ENCODE measurements around the gene TNNI3K.
"Not testable (repeated sequence)": the region's sequence is repeated elsewhere in the genome, so short reads cannot be mapped to it uniquely, and the experiment has no call there.

TNNI3K gene

DNA sequence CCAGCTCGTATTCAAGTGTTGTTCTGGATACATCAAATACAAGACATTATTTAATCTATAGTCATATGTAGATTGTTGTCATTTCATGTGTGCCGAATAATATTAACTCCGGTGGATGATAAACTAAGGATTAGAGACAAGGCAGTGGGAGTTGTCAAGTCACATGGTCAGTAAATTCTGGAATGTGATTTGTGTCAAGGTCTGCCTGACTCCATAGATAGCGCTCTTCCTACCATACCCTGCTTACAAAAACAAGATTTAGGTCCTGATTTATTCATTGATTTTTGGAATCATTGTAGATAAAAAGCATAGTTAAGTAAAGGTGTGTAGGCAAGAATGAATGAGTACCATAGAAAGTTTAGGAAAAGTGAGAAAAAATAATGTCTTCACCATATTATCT lies 2.6 kb downstream of the TNNI3K start:
- no peak overlapping the region for H3K4me3 ChIP-seq (ENCODE audit: low read depth, low read length)
- ChIA-PET CTCF (no interaction called here), POLR2A (no interaction called here)
- TF ChIP-seq, protein P1, sequence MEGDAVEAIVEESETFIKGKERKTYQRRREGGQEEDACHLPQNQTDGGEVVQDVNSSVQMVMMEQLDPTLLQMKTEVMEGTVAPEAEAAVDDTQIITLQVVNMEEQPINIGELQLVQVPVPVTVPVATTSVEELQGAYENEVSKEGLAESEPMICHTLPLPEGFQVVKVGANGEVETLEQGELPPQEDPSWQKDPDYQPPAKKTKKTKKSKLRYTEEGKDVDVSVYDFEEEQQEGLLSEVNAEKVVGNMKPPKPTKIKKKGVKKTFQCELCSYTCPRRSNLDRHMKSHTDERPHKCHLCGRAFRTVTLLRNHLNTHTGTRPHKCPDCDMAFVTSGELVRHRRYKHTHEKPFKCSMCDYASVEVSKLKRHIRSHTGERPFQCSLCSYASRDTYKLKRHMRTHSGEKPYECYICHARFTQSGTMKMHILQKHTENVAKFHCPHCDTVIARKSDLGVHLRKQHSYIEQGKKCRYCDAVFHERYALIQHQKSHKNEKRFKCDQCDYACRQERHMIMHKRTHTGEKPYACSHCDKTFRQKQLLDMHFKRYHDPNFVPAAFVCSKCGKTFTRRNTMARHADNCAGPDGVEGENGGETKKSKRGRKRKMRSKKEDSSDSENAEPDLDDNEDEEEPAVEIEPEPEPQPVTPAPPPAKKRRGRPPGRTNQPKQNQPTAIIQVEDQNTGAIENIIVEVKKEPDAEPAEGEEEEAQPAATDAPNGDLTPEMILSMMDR (IDR thresholded peaks at IDR 0.05; ENCODE audit: insufficient read depth, low read length, missing control alignments) = no peak
- DNase-seq (ENCODE audit: low read depth, low spot score) = no peak

DNA sequence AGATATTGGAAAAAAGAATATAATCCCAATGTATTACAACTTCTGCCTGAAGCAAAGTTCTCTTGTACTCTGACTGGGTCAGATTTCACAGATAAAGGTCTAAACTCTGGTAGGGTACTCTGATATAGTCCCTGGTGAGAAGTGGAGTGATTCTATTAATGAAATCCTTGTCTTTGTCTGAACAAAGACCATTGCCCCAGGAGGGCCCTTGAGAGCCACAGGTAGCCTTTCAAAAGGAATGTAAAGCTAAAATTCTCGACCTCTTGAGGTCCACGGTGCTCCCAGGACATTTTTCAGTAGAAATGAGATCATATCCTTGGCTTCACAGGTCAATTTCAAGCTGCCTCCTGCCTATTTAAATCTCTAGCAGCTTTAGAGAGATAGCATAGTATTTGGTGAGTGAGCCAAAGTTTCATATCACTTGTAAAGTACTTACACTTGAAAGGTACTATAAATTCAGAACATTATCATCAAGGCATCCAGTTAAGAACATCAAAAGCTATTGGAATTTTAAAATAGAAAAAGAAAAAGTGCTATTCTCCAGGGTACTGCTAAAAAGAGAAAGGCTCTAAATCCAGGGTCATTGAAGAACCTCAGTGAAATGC lies 10.1 kb downstream of the TNNI3K start:
- no peak overlapping the region for H3K4me3 ChIP-seq (ENCODE audit: low read depth, low read length)
- TF ChIP-seq, protein P1 (IDR thresholded peaks at IDR 0.05; ENCODE audit: insufficient read depth, low read length, missing control alignments) = no peak
- ChIA-PET CTCF (no interaction called here), POLR2A (no interaction called here)
- no peak for DNase-seq (ENCODE audit: low read depth, low spot score)

DNA sequence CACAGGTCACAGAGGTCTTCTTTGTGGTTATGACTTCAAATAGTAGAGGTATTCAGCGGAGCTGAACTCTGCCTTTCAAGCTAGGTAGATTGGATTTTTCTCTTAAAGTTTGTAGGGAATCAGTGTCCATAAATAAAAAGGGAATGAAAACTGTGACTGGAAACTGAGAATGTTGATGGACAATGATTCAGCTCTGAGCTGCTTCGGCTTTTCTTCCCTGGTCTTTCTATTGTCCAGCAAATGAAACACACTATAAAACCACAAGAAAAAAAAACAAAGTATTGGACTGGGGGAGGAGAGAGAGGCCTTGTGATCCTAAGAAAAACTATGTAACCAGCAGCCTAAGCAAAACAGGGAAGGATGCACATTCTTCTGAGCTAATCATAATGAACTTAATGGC lies 11.1 kb downstream of the TNNI3K start:
- no peak overlapping the region for H3K4me3 ChIP-seq (ENCODE audit: low read depth, low read length)
- ChIA-PET POLR2A (no interaction called here), CTCF (no interaction called here)
- no peak for DNase-seq (ENCODE audit: low read depth, low spot score)
- TF ChIP-seq, protein P1 (IDR thresholded peaks at IDR 0.05; ENCODE audit: insufficient read depth, low read length, missing control alignments) = no peak

DNA sequence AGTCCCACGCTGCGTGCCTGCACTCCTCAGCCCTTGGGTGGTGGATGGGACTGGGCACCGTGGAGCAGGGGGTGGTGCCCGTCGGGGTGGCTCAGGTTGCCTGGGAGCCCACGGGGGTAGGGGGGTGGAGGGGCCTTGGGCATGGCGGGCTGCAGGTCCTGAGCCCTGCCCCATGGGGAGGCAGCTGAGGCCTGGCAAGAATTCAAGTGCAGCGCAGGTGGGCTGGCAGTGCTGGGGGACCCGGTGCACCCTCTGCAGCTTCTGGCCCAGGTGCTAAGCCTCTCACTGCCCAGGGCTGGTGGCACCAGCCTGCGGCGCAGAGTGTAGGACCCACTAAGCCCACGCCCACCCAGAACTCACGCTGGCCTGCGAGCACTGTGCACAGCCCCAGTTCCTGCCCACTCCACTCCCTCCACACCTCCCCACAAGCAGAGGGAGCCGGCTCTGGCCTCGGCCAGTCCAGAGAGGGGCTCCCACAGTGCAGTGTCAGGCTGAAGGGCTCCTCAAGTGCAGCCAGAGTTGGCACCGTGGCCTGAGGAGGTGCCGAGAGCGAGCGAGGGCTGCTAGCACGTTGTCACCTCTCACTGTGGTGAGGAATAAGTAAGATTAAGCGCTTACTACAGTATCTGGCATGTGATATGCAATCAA lies 12.8 kb downstream of the TNNI3K start:
- DNase-seq (ENCODE audit: low read depth, low spot score) = no peak
- H3K4me3 ChIP-seq (ENCODE audit: low read depth, low read length) = no peak overlapping the region
- TF ChIP-seq, protein P1 (IDR thresholded peaks at IDR 0.05; ENCODE audit: insufficient read depth, low read length, missing control alignments) = no peak
- POLR2A ChIA-PET = no interaction called here
- CTCF ChIA-PET = no interaction called here

DNA sequence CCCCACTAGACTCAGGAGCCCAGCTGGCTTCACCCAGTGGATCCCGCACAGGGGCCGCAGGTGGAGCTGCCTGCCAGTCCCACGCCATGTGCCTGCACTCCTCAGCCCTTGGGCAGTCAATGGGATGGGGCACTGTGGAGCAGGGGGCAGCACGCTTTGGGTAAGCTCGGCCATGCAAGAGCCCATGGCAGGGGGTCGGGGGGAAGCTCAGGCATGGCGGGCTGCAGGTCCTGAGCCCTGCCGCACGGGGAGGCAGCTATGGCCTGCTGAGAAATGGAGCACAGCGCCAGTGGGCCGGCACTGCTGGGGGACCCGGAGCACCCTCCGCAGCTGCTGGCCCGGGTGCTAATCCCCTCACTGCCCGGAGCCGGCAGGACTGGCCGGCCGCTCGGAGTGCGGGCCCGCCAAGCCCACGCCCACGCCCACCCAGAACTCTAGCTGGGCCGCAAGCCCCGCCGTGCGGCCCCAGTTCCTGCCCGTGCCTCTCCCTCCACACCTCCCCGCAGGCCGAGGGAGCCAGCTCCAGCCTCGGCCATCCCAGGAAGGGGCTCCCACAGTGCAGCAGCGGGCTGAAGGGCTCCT lies 18.1 kb downstream of the TNNI3K start:
- CTCF ChIA-PET = not testable (repeated sequence)

DNA sequence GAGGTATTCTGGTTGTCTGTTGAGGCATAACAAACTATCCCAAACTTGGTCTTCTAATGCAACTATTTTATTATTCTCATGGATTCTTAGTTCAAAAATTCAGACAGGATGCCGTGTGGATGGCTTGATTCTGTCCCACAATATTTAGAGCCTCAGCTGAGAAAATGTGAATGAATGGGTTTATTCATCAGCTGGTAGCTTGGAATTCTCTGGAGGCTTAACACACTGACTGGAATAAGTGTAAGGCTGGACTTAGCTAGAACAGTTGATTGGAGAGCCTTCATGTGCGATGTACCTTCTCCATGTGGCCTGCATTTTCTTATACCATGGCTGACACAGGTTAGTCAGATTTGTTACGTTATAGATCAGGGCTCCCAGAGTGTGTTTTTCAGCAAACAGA lies 30.8 kb downstream of the TNNI3K start:
- TF ChIP-seq, protein P1 (IDR thresholded peaks at IDR 0.05; ENCODE audit: insufficient read depth, low read length, missing control alignments) = no peak
- ChIA-PET CTCF (no interaction called here), POLR2A (no interaction called here)
- no peak for DNase-seq (ENCODE audit: low read depth, low spot score)
- H3K4me3 ChIP-seq (ENCODE audit: low read depth, low read length) = no peak overlapping the region

More for the DNA sequence above, 18.1 kb downstream of the TNNI3K start:
- H3K4me3 ChIP-seq (ENCODE audit: low read depth, low read length); POLR2A ChIA-PET; DNase-seq (ENCODE audit: low read depth, low spot score): not testable (repeated sequence)

DNA sequence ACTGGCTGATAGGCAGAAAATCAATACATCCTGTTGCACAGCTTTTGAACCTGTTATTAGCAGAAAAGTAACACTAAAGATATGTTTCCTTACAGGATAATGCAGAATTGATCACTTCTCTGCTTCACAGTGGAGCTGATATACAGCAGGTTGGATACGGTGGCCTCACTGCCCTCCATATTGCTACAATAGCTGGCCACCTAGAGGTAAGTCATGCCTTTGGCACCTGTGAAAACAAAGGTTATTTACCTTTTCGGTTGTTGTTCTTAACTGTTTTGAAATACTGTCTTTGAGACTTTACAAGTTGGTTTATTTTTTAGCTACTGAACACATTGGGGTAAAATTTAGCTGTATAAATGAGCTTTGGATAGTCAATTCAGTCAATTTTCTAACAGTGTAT lies 36.3 kb downstream of the TNNI3K start:
- TF ChIP-seq, protein P1 (IDR thresholded peaks at IDR 0.05; ENCODE audit: insufficient read depth, low read length, missing control alignments) = no peak
- ChIA-PET POLR2A (no interaction called here), CTCF (no interaction called here)

More for the DNA sequence above, 36.3 kb downstream of the TNNI3K start:
- no peak overlapping the region for H3K4me3 ChIP-seq (ENCODE audit: low read depth, low read length)
- no peak for DNase-seq (ENCODE audit: low read depth, low spot score)

Measured in AG04449 (cell line).